PC-9 (cell line): ENCODE measurements around the gene MPPED2. TPM values are rescaled to one million over a fixed set of nuclear protein-coding genes. Genes with fewer than 3 reads are reported as not detected.

Source experiments
- BruUV-seq: library from RNA; stranded (reverse); fragments of 400-500 nt; replicated peaks from 2 replicates; lab custom pipeline; 2021; lab: Mats Ljungman, UMichigan
- CTCF ChIA-PET: fragments of 300-600 bp; sonication (Branson Sonifier 250); formaldehyde crosslinking; loops from one replicate; lab custom pipeline; 2022; ENCODE audit warnings: antibody characterized with exemption; lab: Charles Lee
- POLR2A ChIA-PET: fragments of 300-600 bp; sonication (Branson Sonifier 250); formaldehyde crosslinking; loops from one replicate; lab custom pipeline; 2022; ENCODE audit warnings: antibody characterized with exemption; ENCODE audit not compliant: unreplicated experiment; lab: Charles Lee
- DNase-seq, 2 experiments: peaks; one replicate each; pipeline versions ENCODE4 v3.0.0 to v3.0.0-alpha.2; 2015 to 2022; ENCODE audit warnings: mixed read lengths in 1 of 2
- H2AFZ ChIP-seq: fragments of 200-600 bp; sonication (generic); 2 replicates; pipeline ENCODE4 v1.8.1; 2017; ENCODE audit warnings: antibody characterized with exemption
- H3F3A ChIP-seq: fragments of 200-600 bp; sonication (generic); 2 replicates; pipeline ENCODE4 v1.8.1; 2017; ENCODE audit warnings: antibody characterized with exemption, mild to moderate bottlenecking, low read depth; ENCODE audit not compliant: insufficient read depth
- H3K27ac ChIP-seq: fragments of 200-600 bp; sonication (generic); 2 replicates; pipeline ENCODE4 v1.6.1; 2016; ENCODE audit warnings: mixed run types
- H3K27me3 ChIP-seq: fragments of 200-600 bp; sonication (generic); 2 replicates; pipeline ENCODE4 v1.6.1; 2016; ENCODE audit warnings: low read depth, mixed run types; ENCODE audit not compliant: insufficient read depth
- H3K36me3 ChIP-seq: fragments of 200-600 bp; sonication (generic); 2 replicates; pipeline ENCODE4 v1.6.1; 2016; ENCODE audit warnings: low read depth, mixed run types
- H3K4me1 ChIP-seq: fragments of 200-600 bp; sonication (generic); replicated peaks from 2 replicates; pipeline ENCODE4 v1.6.1; 2016; ENCODE audit warnings: mixed run types; ENCODE audit not compliant: insufficient read depth
- H3K4me2 ChIP-seq: fragments of 200-600 bp; sonication (generic); 2 replicates; pipeline ENCODE4 v1.6.1; 2017; ENCODE audit warnings: mixed run types
- H3K4me3 ChIP-seq: fragments of 200-600 bp; sonication (generic); 2 replicates; pipeline ENCODE4 v1.6.1; 2016; ENCODE audit warnings: mixed run types
- H3K79me2 ChIP-seq: fragments of 200-600 bp; sonication (generic); 2 replicates; pipeline ENCODE4 v1.6.1; 2017; ENCODE audit warnings: low read depth, mixed run types
- H3K9me2 ChIP-seq: fragments of 200-600 bp; sonication (generic); 2 replicates; pipeline ENCODE4 v1.8.1; 2017; ENCODE audit warnings: mild to moderate bottlenecking; ENCODE audit not compliant: insufficient read depth
- H3K9me3 ChIP-seq: fragments of 200-600 bp; sonication (generic); 2 replicates; pipeline ENCODE4 v1.8.1; 2016; ENCODE audit warnings: low read depth; ENCODE audit not compliant: insufficient read depth
- H4K20me1 ChIP-seq: fragments of 200-600 bp; sonication (generic); 2 replicates; pipeline ENCODE4 v1.8.1; 2017; ENCODE audit not compliant: insufficient read depth
- CTCF ChIP-seq: fragments of 200-600 bp; sonication (generic); conservative IDR thresholded peaks from 2 replicates; pipeline ENCODE4 v1.6.1; 2017; ENCODE audit warnings: mixed run types, antibody characterized with exemption, mild to moderate bottlenecking, moderate library complexity
- EZH2 ChIP-seq: fragments of 200-600 bp; sonication (generic); IDR thresholded peaks from 2 replicates; pipeline ENCODE4 v1.8.0; 2017; ENCODE audit warnings: antibody characterized with exemption, low read depth
- intact Hi-C: fragments of 100-400 bp; cut with micrococcal nuclease; formaldehyde crosslinking; loops from one replicate; pipeline ENCODE4 v1.10.0; 2022; ENCODE audit not compliant: unreplicated experiment
- total RNA-seq: library from RNA; stranded (reverse); gene quantifications from 2 replicates; pipeline ENCODE4 v1.2.3, GENCODE V29; 2021

Gene MPPED2
- total RNA-seq, 1 experiment from 2014 or later = not detected

- Histone ChIP-seq H3K79me2 (no peaks in the 10 kb centered on the region), H2AFZ (no peak overlapping the region), H3K36me3 (no peaks in the 10 kb centered on the region), H3F3A (no peaks in the 10 kb centered on the region), H3K4me2 (no peak overlapping the region), H4K20me1 (no peaks in the 10 kb centered on the region), H3K9me2 (no peaks in the 10 kb centered on the region), H3K4me1 (no peaks in the 10 kb centered on the region), H3K9me3 (no peaks in the 10 kb centered on the region), H3K27me3 (peaks cover 2% of the 10 kb centered on the region; the same call in 1 of the 2 replicates), H3K4me3 (no peak overlapping the region), H3K27ac (no peak overlapping the region)
- no peak for DNase-seq
- ChIA-PET POLR2A (interaction anchor here (0.6 kb wide), 1 partner anchor 532 kb away, joined by 4 read pairs; no protein-coding TSS in a partner anchor), CTCF (no interaction called here)
- BruUV-seq = no TSS peak
- intact Hi-C loops = no loop called here
- TF ChIP-seq EZH2 = no peak
- no peak for TF ChIP-seq CTCF
Measured at GRCh38 chr11:30465623-30466022, 120.5 kb downstream of the MPPED2 start.

GRCh38 chr11:30465192-30465591 is 121.0 kb downstream of the MPPED2 start:
- no TSS peak for BruUV-seq
- Histone ChIP-seq H3K9me3 (no peaks in the 10 kb centered on the region), H3K36me3 (no peaks in the 10 kb centered on the region), H2AFZ (no peak overlapping the region), H3F3A (no peaks in the 10 kb centered on the region), H3K9me2 (no peaks in the 10 kb centered on the region), H3K4me2 (no peak overlapping the region), H3K79me2 (no peaks in the 10 kb centered on the region), H3K27ac (no peak overlapping the region), H3K27me3 (peaks cover 4% of the 10 kb centered on the region; the same call in 1 of the 2 replicates), H3K4me1 (no peaks in the 10 kb centered on the region), H3K4me3 (no peak overlapping the region), H4K20me1 (no peaks in the 10 kb centered on the region)
- POLR2A ChIA-PET = interaction anchor here (0.6 kb wide), 1 partner anchor 532 kb away, joined by 4 read pairs; no protein-coding TSS in a partner anchor
- no peak for TF ChIP-seq EZH2
- no peak for TF ChIP-seq CTCF
- CTCF ChIA-PET = no interaction called here
- no peak for DNase-seq
- intact Hi-C loops = no loop called here

- intact Hi-C loops = no loop called here
Measured at GRCh38 chr11:30463266-30463665, 122.9 kb downstream of the MPPED2 start.

More at GRCh38 chr11:30463266-30463665, 122.9 kb downstream of the MPPED2 start:
- H3K9me2 ChIP-seq = no peaks in the 10 kb centered on the region
- H4K20me1 ChIP-seq = no peaks in the 10 kb centered on the region
- no peak overlapping the region for H3K4me2 ChIP-seq
- no TSS peak for BruUV-seq
- no peaks in the 10 kb centered on the region for H3F3A ChIP-seq
- H2AFZ ChIP-seq = no peak overlapping the region
- CTCF ChIA-PET = no interaction called here
- no peak overlapping the region for H3K4me3 ChIP-seq
- no peaks in the 10 kb centered on the region for H3K79me2 ChIP-seq
- TF ChIP-seq EZH2 (no peak), CTCF (no peak)
- no peak for DNase-seq
- H3K27me3 ChIP-seq = peaks cover 20% of the 10 kb centered on the region
- H3K9me3 ChIP-seq = no peaks in the 10 kb centered on the region
- H3K27ac ChIP-seq = no peak overlapping the region
- no peaks in the 10 kb centered on the region for H3K4me1 ChIP-seq
- POLR2A ChIA-PET = no interaction called here
- no peaks in the 10 kb centered on the region for H3K36me3 ChIP-seq
